HG02973 (cell line): ENCODE results near the gene PHKB.
A peak's percentile ranks its signal among the peaks of the same experiment; 100 is the strongest.
"Not testable (repeated sequence)": the region's sequence is repeated elsewhere in the genome, so short reads cannot be mapped to it uniquely, and the experiment has no call there.

Source experiments
- ATAC-seq: cut with Tn5 transposase; IDR thresholded peaks from one replicate; pipeline ENCODE4 v1.9.1; 2021; ENCODE audit warnings: moderate library complexity; ENCODE audit not compliant: unreplicated experiment

PHKB gene

DNA sequence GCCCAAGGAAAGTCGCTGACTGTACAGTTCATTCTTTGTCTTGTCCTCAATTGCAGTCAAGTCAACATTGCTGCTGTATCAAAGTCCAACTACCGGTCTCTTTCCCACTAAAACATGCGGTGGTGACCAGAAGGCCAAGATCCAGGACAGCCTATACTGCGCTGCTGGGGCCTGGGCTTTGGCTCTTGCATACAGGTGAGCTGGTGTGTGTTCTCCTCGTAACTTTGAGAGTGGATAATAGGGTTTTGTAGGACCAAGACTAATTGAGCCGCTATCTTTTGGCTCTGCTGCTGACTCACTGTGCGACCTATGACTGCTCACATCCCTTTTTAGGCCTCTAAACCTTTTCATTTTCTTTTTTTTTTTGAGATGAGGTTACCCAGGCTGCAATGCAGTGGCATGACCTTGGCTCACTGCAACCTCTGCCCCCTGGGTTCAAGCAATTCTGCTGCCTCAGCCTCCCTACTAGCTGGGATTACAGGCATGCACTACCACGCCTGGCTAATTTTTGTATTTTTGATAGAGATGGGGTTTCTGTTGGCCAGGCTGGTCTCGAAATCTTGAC is 38.7 kb downstream of the PHKB start:
- ATAC-seq = no peak

DNA sequence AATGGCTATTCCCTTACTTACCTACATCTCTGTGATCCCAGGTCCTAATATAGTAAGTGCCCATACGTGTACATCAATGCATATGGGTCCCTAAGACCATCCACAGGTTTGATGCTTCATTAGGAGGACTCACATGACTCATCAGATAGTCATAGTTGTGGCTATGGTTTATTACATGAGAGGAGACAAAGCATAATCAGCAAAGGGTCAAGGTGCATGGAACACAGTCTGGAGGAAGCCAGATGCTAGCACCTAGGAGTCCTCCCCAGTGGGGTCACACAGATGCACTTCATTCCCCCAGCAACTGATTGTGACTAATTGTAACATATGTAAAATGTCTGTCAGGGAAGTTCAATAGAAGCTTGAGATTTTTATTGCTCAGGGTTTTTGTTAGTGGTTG is 42.8 kb downstream of the PHKB start:
- ATAC-seq = no peak

DNA sequence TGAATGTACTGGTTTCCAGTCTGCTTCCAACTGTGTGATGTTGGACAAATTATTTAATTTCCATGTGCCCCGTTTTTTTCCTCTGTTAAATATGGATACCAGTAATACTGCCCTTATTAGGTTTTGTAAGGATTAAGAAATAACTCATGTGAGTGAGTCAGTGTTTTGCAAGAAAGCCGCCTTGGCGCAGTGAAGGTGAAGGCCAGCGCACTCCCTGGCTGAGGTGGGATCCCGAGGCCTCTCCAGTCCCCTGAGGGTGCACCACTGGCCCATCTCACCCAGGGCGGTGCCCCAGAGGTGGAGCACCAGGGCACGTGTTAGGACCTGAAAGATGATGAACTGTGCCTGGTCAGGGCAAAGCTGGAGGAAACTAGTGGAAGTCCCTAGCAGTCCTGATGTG is 43.5 kb downstream of the PHKB start:
- ATAC-seq = no peak

DNA sequence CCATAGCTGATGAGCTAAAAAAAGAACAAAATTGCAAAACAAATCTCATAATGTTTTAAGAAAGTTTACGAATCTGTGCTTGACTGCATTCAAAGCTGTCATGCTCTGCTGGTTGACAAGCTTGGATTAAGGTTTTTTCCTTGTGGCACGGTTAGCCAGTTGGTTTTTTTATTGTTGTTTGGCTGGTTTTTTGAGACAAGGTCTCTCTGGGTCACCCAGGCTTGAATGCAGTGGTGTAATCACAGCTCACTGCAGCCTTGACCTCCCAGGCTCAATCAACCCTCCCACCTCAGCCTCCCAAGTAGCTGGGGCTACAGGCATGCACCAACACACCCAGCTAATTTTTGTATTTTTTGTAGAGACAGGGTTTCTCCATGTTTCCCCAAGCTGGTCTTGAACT is 45.7 kb downstream of the PHKB start:
- no peak for ATAC-seq

DNA sequence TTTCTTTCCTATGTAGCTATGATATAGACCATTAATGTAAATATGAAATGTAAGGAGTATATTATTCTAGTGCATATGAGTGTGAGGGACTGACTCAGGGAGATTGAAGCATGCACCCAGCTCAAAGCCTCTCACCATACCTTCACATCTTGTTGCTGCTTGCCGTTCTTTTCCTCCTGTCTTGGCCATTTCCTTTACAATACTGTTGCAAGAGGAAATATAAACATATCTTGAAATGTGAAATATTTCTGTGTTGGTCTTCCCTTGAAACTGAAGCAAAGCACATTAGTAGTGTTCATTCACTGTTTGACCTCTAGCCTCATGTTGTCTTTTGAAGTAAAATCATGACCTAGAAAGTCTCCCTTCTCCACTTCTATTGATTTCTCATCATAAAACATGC is 46.6 kb downstream of the PHKB start:
- no peak for ATAC-seq

DNA sequence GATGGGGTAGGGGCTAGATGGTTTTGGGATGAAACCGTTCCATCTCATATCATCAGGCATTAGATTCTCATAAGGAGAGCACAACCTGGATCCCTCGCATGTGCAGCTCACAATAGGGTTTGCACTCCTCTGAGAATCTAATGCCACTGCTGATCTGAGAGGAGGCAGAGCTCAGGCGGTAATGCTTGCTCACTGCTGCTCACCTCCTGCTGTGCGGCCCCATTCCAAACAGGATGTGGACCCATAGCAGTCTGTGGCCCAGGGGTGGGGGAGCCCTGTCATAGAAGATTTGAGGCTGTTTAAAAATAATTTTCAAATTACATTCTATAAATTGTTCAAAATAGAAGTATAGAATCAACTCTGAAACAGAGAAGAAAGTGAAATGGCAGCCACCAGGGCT is 50.8 kb downstream of the PHKB start:
- no peak for ATAC-seq

DNA sequence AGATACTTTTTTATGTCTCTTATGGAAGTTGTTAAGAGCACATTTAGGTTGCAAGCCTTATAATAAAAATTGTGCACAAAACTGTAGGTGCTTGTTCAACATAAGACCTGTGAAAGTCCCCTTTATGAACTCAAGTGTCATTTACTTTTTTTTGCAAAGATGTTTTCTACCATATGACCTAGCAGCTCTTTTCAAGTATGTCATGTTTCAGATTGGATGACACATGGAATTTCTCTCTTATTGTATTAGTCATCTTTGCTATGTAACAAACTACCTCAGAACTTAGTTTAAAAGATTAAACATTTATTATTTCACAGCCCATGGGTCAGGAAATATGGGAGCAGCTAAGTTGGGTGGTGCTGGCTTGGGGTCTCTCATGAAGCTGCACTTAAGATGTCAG is 57.9 kb downstream of the PHKB start:
- ATAC-seq = no peak

DNA sequence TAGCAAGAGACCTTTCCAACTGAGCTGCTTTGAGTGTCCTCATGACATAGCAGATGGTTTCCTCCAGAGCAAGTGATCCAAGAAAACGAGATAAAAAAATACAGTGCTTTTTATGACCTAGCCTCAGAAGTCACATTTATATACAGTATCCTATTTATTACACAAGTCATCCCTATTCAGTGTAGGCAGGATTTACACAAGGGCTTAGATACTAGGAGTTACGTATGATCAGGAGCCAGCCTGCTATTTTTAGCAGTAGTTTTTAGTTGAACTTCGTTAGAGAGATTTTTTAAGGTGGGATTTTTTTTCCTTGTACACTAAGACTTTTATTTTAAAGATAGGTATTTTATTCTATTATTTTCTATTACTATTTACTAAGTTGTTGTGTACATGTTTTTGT is 58.4 kb downstream of the PHKB start:
- ATAC-seq = no peak

DNA sequence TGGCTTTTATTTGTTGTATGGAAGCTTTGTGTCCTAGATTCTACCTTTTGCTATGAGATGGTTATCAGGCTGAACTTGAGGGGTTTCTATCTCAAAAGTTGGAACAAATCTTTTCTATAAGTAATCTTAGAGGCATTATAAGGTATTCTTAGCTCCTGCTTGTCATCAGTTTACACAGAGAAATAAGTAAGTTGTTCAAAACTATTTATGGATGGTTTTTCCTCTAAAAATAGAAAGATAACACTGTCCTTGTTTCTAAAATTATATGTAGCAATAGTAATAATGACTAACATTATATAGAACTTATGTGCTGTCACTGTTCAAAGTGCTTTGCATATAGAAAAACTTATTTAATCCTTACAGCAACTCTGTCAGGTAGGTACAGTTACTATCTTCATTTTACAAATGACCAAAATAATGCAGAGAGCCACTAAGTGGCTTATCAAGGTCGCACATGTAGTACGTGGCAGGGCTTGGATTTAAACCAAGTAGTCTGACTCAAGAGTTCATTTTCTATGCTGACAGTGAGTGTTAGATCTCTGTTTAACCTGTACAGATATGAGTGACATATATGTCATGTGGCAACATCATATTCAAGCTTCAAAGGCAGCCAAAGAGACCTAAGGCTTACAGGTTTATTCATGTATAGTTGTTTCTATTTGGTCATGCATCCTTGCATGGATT is 59.0 kb downstream of the PHKB start:
- no peak for ATAC-seq

DNA sequence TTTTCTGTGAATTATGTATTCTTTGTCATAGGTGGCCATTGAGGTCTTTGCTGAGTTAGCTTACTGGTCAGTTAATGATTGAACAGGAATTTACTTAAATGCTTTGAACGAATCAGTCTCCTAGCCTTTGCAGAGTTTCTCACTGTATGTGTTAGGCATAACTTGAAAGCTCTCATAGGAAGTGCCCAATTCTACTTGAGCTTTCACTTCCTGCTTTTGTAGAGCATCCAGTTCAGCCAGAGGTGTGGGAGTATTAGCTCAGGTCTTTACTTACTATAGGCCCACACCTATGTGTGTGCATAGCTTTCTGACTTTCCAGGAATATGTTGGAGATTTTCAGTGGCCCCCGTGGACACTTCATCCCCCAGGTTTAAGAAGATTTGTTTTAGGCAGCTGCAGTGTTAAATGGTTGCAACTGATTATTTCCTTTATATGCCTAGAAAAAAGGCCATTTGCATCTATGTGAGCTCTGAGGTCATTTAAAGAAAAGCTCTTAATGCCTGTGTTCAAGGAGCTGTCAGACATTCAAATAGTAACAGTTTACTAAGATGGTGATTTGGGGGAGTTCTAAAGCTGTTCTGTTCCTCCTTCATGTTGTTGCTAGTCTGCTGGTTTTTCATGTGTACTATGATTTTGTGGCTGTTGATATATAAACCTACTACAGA is 62.3 kb downstream of the PHKB start:
- ATAC-seq = peak; percentile 99

DNA sequence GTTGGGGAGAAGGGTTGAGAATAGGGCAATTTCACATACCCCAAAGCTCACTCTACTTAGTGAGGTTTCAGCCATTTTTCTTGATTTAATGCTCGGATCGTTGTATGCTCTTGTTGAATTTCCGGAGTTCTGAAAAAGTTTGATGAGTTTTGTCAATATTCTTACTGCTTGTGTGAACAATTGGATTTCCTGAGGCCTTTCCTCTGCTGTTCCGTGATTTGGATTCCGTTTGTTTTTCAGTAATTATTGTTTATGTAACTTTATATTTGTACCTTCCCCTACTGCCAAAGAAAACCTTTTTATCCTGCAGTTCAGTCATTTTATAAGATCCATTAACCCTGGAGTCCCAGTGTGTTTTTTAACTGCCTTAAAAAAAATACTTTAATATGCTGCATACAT is 62.9 kb downstream of the PHKB start:
- ATAC-seq = no peak

DNA sequence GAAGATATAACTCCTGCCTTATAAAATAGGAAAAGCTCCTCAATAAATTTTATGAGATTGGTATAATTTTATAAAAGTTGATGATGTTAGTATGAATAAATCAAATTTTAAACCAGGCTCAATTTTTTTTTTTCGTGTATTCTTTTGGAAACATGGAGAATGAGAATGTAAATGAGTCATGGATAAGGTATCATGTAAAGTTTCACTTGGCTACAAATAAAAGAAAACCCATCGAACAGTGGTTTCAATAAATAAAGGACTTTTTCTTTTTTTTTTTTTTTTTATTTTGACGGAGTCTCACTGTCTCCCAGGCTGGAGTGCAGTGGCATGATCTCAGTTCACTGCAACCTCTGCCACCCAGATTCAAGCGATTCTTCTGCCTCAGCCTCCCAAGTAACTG is 67.3 kb downstream of the PHKB start:
- no peak for ATAC-seq

DNA sequence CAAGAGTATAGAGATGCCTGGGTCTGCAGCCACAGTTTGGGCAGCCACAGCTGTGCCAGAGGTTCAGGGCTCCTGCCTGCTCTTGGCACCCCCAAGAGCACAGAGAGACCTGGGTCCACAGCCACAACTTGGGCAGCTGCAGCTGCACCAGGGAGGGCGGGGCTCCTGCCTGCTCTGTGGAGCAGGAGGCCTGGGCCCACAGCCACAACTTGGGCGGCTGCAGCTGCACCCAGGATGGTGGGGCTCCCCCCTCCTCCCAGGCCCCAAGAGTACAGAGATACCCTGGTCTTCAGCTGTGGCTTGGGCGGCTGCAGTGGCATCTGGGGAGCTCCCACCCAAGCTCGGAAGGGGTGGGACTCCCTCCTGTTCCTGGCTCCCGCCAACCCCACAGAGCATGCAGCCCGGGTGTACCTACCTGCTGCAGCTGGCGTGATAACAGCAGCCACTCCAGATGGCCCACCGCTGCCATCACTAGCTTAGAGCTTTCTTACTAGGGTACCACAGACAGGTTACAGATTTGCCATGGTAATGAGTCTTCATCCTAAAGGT is 72.7 kb downstream of the PHKB start:
- no peak for ATAC-seq

DNA sequence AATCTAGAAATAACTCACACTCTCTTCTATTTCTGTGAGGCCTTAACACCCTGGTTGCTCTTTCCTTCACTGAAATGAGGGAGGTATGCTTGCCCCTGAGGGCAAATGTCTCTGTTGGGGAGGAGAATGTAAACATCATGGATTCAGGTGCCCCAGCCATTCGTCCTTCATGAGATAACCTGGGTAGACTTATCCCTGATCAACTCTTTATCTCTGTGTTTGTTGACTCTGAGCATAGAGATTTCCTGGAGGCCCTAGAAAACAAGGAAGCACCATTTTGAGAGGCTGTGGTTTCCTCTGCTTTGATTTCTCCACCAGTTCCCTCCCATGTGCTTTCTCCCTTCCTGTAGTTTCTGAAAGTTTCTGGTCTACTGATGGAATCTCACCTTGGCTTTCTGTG is 77.3 kb downstream of the PHKB start:
- no peak for ATAC-seq

DNA sequence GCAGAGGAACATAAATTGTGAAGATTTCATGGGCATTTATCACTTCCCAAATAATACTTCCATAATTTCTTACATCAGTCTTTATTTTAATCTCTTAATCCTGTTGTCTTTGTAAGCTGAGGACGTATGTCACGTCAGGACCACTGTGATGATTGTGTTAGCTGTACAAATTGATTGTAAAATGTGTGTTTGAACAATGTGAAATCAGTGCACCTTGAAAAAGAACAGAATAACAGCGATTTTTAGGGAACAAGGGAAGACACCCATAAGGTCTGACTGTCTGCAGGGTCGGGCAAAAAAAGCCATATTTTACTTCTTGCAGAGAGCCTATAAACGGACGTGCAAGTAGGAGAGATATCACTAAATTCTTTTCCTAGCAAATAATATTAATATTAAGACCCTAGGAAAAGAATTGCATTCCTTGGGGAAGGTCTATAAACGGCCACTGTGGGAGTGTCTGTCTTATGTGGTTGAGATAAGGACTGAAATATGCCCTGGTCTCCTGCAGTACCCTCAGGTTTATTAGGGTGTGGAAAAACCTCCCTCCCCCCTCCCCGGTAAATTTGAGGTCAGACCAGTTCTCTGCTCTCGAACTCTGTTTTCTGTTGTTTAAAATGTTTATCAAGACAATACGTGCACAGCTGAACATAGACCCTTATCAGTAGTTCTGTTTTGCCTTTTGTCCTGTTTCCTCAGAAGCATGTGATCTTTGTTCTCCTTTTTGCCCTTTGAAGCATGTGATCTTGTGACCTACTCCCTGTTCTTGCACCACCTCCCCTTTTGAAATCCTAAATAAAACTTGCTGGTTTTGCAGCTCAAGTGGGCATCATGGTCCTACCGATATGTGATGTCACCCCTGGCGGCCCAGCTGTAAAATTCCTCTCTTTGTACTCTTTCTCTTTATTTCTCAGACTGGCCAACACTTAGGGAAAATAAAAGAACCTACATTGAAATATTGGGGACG is 78.9 kb downstream of the PHKB start:
- not testable (repeated sequence) for ATAC-seq

DNA sequence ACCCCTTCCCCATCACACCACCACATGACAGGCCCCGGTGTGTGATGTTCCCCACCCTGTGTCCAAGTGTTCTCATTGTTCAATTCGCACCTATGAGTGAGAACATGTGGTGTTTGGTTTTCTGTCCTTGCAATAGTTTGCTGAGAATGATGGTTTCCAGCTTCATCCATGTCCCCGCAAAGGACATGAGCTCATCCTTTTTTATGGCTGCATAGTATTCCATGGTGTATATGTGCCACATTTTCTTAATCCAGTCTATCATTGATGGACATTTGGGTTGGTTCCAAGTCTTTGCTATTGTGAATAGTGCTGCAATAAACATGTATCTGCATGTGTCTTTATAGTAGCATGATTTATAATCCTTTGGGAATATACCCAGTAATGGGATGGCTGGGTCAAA is 80.0 kb downstream of the PHKB start:
- not testable (repeated sequence) for ATAC-seq

DNA sequence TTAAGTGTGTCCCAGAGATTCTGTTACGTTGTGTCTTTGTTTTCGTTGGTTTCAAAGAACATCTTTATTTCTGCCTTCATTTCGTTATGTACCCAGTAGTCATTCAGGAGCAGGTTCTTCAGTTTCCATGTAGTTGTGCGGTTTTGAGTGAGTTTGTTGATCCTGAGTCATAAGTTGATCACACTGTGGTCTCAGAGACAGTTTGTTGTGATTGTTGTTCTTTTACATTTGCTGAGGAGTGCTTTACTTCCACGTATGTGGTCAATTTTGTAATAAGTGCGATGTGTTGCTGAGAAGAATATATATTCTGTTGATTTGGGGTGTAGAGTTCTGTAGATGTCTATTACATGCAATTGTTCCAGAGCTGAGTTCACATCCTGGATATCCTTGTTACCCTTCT is 83.1 kb downstream of the PHKB start:
- ATAC-seq = not testable (repeated sequence)

DNA sequence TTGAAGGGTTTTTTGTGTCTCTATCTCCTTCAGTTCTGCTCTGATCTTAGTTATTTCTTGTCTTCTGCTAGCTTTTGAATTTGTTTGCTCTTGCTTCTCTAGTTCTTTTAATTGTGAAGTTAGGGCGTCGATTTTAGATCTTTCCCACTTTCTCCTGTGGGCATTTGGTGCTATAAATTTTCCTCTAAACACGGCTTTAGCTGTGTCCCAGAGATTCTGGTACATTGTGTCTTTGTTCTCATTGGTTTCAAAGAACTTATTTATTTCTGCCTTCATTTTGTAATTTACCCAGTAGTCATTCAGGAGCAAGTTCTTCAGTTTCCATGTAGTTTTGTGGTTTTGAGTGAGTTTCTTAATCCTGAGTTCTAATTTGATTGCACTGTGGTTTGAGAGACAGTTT is 90.1 kb downstream of the PHKB start:
- not testable (repeated sequence) for ATAC-seq

DNA sequence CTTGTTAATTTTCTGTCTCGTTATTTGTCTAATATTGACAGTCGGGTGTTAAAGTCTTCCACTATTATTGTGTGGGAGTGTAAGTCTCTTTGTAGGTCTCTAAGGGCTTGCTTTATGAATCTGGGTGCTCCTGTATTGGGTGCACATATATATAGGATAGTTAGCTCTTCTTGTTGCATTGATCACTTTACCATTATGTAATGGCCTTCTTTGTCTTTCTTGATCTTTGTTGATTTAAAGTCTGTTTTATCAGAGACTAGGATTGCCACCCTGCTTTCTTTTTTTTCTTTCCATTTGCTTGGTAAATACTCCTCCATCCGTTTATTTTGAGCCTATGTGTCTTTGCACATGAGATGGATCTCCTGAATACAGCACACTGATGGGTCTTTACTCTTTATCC is 90.6 kb downstream of the PHKB start:
- ATAC-seq = not testable (repeated sequence)

DNA sequence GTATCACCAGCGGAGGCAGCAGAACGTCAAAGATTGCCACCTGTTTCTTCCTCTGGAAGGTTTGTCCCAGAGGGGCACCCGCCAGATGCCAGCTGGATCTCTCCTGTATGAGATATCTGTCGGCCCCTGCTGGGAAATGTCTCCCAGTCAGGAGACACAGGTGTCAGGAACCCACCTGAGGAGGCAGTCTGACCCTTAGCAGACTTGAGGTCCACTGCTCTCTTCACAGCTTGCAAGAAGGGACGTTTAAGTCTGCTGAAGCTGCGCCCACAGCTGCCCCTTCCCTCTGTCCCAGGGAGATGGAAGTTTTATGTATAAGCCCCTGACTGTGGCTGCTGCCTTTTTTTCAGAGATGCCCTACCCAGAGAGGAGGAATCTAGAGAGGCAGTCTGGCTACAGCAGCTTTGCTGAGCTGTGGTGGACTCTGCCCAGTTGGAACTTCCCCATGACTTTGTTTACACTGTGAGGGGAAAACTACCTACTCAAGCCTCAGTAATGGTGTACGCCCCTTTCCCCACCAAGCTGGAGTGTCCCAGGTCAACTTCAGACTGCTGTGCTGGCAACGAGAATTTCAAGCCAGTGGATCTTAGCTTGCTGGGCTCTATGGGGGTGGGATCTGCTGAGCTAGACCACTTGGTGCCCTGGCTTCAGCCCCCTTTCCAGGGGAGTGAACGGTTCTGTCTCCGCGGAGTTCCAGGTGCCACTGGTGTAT is 92.9 kb downstream of the PHKB start:
- no peak for ATAC-seq
